LNCaP clone FGC (cell line): ENCODE results near the gene MSMP.
A peak's percentile ranks its signal among the peaks of the same experiment; 100 is the strongest.

Experiments used
- DNase-seq: peaks from one replicate; pipeline ENCODE4 v3.0.0-alpha.2; 2011; ENCODE audit warnings: low read depth
- H3K4me3 ChIP-seq: 2 replicates; pipeline ENCODE4 v1.5.1; 2011; ENCODE audit warnings: mild to moderate bottlenecking, low read depth, low read length, control low read depth
- CTCF ChIP-seq: IDR thresholded peaks from 2 replicates; pipeline ENCODE4 v1.5.1; 2012; ENCODE audit warnings: mild to moderate bottlenecking; ENCODE audit not compliant: control insufficient read depth, insufficient read depth; ENCODE audit errors: extremely low read depth

MSMP gene

GRCh38 chr9:35771534-35771933 lies 17.5 kb upstream of the MSMP start:
- H3K4me3 ChIP-seq: peak overlapping the region; percentile 8; the same call in 1 of the 2 replicates
- no peak for TF ChIP-seq CTCF
- peak; percentile 93 for DNase-seq

GRCh38 chr9:35771075-35771433 lies 17.0 kb upstream of the MSMP start:
- peak overlapping the region; percentile 8; the same call in 1 of the 2 replicates for H3K4me3 ChIP-seq
- DNase-seq: peak; percentile 93
- TF ChIP-seq CTCF: no peak

- no peak overlapping the region for H3K4me3 ChIP-seq
- DNase-seq: no peak
- no peak for TF ChIP-seq CTCF
These were observed 15.7 kb upstream of the MSMP start for GRCh38 chr9:35769763-35770162.

GRCh38 chr9:35767458-35767857 lies 13.4 kb upstream of the MSMP start:
- no peak overlapping the region for H3K4me3 ChIP-seq
- TF ChIP-seq CTCF: no peak
- no peak for DNase-seq

GRCh38 chr9:35766997-35767396 lies 12.9 kb upstream of the MSMP start:
- no peak for TF ChIP-seq CTCF
- no peak for DNase-seq

GRCh38 chr9:35763803-35764202 lies 9.7 kb upstream of the MSMP start:
- TF ChIP-seq CTCF: no peak
- no peak for DNase-seq
- no peak overlapping the region for H3K4me3 ChIP-seq

More at GRCh38 chr9:35766997-35767396, 12.9 kb upstream of the MSMP start:
- no peak overlapping the region for H3K4me3 ChIP-seq

- TF ChIP-seq CTCF: no peak
- DNase-seq: no peak
- no peak overlapping the region for H3K4me3 ChIP-seq
These were observed 9.1 kb upstream of the MSMP start for GRCh38 chr9:35763181-35763580.
